ENCODE measurements around the gene NXPE4.

DNA sequence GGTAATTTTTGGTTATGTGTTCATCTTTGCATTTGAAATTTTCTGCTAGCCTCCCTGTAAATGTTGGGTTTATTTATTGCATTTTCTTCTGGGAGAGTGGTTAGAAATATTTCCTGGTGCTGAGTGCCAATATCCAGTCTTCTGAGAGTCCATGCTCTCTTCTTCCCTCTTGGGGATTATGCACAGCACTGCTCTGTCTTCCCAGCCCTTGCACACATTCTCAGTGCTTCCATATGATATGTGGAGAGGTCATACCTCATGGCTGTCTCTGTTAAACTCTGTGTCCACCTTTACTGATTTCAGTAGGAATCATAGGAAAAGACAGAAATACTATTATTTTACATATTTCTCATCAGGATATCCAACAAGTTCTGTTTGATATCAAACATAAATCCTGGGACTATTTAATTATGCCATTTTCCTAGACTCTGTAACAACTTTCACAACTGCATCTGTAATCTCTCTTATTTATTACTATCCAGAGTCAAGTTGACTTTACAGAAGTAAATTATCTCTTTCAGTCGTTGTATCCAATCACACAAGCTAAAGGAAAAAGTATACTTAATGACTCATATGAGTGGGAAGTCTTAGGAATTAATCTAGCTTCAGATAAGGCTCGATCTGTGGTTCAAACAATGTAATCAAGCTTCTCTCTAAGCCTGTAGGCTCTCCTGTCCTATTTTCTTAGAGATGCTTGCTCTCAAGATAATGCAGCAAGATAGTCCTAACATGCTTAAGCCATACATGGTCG, 33.2 kb downstream of the NXPE4 start:
- TF ChIP-seq, protein P1, sequence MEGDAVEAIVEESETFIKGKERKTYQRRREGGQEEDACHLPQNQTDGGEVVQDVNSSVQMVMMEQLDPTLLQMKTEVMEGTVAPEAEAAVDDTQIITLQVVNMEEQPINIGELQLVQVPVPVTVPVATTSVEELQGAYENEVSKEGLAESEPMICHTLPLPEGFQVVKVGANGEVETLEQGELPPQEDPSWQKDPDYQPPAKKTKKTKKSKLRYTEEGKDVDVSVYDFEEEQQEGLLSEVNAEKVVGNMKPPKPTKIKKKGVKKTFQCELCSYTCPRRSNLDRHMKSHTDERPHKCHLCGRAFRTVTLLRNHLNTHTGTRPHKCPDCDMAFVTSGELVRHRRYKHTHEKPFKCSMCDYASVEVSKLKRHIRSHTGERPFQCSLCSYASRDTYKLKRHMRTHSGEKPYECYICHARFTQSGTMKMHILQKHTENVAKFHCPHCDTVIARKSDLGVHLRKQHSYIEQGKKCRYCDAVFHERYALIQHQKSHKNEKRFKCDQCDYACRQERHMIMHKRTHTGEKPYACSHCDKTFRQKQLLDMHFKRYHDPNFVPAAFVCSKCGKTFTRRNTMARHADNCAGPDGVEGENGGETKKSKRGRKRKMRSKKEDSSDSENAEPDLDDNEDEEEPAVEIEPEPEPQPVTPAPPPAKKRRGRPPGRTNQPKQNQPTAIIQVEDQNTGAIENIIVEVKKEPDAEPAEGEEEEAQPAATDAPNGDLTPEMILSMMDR (IDR thresholded peaks at IDR 0.05; ENCODE audit: low read length) = no peak
- no peak for TF ChIP-seq EZH2 (IDR thresholded peaks at IDR 0.05; ENCODE audit: borderline replicate concordance, low read length)

All from OCI-LY1 (cell line).